HG03097 (cell line): ENCODE data around the gene ERICH6B.

Experiments used
- ATAC-seq: cut with Tn5 transposase; IDR thresholded peaks from one replicate; pipeline ENCODE4 v1.9.1; 2021; ENCODE audit not compliant: unreplicated experiment, low FRiP score

Gene ERICH6B

DNA sequence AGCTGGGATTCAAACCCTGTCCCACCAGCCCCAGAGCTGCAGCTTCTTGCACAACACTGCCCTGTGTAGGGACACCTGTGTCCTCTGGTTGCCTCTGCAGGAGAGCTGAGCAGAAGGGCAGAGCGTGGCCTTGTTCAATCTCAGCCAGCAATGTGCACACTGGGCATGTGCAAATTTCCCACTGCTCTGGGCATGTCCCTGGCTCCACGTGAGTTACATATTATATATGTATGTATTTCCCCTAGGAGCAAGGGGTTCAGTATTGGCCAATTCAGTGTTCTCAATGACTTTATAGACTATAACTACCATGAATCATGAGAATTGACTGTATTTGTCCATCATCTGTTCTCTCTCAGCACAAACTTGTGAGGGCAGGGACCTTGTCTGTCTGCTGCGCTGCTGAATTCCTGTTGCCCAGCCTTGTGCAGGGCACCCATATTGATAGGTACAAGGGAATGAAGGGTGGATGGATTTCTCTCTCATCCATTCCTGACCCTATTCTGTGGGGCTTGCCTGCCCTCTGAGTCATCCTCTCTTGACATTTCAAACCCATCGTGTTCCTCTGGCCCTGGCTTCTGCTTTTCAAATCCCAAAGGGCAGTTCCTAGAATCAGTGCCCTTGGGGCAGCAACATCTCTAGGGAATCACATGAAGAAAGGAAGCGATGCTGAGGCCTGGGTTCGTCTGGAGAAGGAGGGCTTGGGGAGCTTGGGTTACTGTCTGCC, 69.7 kb downstream of the ERICH6B start:
- no peak for ATAC-seq

DNA sequence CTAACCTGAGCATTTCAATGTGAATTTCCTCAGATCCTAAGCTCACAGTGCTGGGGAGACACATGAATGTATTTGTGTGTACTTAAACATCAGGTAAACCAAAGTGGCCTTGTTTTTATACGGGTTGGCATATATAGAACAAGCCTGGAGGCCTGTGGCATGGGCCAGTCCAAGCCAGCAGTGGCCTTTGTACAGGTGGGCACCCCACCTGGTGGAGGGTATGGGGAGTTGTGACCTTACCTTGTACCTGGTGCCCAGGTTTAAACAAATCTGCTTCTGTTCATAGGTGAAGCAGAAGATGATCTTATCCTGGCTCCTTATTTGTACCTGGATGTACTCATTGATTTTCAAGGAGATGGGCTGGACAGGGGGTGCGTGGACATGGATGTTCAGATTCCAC, 71.0 kb downstream of the ERICH6B start:
- no peak for ATAC-seq

DNA sequence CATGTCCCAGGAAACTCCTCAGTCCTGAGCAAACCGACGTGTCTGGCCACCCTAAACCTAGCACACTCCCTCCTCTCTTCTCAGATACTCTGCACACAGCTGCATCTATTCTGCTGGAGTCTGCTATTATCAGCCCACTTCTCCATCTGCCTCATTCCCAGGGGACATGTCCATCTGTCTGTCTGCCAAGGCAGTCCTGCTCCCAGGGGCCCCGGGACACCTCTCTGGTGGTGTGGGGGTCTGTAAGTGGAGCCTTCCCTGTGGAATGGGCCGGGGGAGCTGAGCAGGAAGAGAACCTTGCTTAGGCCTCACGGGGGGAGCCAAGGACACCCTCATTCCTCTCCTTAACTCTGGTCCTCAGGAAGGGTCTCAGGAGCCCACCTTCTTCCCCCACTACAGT, 72.7 kb downstream of the ERICH6B start:
- ATAC-seq = no peak

DNA sequence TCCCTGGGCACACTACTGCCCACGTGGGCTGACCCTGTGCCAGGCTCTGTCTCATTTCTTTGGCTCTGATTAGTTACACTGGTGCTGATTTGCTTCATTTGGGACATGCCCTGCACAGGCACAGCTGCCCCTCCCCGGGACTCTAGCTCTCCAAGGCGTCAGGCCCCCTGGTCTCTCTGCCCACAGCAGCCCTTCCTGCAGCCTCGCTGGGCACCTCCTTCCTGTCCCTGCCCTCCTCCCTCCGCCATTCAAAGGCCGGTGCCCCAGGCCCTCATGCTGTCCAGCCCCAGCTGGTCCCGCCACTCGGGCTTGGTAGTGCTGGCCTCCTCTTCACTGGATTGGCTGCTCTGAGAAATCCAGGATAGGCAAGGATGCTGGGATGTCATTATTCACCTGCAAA, 73.1 kb downstream of the ERICH6B start:
- ATAC-seq = no peak

DNA sequence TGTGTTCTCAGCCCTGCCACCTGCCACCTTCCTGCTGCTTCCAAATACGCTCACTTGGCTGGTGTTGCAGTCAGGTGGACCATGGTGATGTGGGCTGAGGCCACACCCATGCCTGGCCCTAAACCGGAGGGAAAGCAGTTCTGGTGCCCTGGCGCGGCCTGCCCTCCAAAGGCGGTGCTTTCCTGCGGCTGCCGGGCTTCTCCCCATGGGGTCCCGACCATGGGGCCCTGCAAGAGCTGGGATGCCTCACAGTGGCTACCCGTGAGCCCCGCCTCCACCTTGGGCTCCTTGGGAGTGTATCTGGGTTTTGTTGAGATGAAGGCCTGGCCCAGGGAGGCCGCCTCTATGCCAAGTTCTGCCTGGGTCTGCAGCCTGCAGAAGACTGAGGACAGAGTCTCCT, 73.7 kb downstream of the ERICH6B start:
- ATAC-seq = no peak

DNA sequence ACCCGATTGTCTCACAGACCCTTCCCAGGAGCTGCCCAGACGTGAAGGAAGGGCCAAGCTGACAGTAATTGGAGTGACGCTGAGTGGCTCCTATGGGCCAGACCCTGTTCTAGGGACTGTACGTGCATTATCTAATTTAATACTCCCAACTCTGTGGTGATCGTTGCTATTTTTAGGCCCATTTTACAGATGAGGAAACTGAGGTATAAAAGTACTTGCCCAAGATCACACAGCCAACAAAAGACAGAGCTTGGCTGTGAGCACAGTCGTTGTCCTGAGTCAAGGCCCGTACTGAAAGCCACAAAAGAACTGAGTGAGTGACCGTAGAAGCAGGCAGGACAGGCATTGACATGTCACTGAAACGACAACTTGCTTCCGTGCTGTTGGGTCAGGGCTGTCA, 74.7 kb downstream of the ERICH6B start:
- ATAC-seq = no peak

DNA sequence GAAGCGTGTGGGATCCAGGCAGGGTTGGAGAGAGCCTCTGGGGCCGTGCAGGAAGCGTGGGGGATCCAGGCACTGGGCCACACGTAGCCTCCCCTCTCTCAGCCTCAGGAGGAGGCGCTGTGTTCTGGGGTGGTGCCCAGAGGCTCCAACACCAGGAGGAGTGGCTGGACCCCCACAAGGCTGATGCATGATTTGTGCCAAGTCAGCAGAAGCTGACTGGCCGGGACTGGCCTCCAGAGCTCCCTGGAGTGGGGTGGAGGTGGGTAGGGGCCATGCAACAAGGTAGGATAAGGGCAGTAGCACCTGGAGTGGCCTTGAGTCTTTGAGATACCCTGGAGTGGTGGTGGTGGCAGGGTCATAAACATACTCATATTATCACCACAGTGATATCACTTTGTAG, 75.3 kb downstream of the ERICH6B start:
- ATAC-seq = no peak

DNA sequence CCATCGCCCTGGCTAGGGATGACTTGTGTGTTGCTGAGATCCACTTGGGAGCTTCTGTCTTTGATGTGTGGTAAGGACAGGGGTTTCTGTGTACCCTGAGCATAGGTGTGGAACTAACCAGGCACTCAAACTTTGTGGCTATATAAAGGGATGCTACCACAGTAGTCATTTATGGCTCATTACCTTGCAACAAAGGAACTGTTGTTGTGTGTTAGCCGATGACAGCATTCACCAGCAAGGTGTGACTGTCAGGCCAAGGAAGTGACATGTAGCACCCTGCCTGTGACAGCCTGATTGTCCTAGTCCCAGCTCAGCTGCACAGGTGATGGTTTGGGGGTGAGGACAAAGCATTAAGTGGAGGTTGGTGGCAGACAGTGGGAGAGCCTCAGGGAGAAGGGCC, 77.2 kb downstream of the ERICH6B start:
- no peak for ATAC-seq

DNA sequence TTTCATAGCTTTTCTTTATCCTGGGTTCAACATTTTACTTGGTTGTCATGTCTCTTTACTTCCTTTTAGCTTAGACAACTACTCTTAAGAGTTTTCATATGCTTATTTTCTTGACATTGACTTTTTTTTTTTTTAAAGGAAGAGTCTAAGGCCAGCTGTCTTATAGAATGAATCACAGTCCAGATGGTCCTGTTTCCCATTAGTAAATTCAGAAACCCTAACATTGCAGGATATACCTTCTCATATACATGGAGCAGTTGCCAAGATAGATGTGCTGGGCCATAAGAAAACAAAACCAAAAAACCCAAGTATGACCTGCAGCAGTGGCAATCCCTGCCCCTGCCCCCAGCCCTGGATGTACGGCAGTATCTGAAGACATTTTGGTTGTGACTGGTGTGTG, 78.0 kb downstream of the ERICH6B start:
- no peak for ATAC-seq

DNA sequence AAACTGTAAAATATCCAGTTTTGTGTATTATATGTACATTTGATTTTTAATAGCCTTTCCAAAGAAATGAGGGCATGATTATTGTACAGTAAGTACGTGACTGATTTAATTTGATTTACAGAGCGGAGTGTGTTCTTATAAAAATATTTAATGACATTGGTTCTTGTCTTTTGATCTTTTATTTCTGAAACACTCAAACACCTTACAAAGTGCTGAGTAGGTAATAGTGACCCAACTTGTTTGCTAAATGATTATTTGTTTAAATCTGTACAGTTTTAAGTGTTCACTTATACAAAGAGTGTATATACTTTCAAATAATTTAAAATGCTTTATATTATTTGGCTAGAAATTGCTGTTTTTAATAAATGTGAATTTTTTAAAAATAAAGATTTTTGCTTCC, 79.3 kb downstream of the ERICH6B start:
- ATAC-seq = no peak

DNA sequence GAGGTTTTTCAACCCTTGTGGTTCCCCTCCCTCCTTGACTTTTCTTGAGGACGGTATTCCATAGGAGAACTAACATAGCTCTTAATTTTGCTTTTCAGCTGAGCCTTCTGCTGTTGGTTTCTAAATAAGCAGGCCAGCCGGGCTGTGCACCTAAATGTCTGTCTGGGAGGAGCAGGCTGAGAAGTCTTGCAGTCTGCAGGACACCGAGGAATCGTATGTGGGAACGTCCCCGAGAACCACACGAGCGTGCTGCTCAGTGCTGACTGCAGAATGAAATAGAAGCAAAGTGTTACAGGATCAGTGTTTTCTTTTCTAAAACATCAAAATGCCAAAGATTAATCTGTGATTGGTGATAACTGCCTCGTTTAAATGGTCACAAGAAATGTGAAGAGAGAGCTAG, 80.9 kb downstream of the ERICH6B start:
- ATAC-seq = no peak

DNA sequence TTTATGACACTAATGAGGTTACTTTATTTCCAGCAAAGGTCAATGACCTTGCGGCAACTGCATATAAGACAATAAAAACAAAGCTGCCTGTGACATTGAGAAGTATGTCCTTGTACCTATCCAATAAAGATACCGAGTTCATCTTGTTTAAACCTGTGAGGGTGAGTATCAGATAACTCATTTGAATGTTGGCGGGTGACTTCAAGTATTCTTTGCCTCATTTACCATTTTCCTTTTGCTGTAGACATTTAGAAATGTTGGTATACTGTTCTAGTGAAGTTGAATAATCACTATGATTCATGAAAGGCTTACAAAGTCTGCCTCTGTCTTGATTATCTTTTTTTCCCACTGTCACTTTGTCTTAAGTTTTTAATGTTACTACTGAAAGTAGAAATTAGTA, 85.8 kb downstream of the ERICH6B start:
- no peak for ATAC-seq

DNA sequence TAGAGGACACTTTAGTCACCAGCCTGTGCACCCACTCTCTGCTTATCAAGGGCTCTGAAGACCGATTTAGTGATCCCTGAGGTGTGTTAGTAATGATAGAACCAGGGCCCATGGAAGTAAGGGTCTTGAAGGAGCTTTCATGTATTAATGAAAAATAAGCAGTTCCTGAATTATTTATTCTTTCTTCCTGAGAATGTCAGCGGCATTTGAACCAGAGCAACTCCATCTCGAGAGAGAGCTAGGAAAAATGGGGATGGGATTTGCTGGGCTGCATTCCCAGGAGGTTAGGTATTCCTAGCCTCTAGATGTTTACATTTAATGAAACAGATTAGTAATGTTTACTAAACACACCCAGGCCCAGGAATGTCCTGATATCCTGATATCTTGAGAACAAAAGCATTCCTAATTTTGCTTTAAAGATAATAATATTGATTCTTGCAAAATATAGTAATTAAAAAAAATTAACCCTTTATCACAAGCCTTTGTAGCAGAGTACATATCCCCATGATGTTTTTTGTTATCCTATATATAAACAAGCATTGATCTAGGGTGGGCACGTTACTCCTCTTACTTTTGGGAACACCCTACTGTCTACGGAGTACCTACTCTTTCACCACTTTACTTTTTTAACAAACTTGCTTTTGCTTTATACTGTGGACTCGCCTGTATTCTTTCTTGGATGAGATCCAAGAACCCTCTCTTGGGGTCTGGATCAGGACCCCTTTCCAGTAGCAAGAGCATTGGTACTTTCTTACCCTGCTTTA, 87.7 kb downstream of the ERICH6B start:
- no peak for ATAC-seq

DNA sequence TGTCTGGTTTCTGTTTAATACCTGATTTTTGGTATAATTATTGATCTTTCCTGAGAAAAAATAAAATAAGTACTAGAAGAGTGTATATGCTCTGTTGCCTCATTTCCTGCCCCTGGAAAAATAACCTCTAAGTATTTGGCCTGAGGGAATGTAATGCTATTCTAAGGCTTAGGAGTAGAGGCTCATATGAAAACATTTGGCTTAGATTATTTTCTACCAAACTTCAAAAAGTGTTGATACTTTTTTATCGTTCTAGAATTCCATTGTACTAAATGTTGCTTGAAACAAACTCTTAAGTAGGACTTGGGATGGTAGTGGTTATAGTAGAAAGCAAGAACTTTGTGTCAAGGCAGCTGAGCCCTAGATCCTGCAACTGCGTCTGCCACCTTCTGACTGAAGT, 93.0 kb downstream of the ERICH6B start:
- no peak for ATAC-seq

DNA sequence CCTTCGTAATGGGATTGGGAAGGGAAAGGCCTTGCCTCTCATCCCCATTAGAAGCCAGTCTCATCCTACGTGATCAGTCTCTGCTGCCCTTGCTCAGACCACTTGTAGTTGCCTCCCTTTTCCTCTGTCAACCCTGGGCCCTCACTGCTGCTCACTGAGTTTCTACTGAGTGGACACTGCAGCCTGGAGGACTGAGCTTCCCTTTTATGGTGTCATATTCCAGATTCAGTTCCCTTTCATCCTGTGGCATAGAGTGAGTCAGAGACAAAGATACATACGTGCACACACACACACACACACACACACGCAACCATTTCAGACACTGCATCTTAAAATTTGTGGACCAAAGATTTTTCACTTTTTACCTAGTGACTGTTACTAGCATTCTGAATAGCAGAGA, 94.2 kb downstream of the ERICH6B start:
- no peak for ATAC-seq

DNA sequence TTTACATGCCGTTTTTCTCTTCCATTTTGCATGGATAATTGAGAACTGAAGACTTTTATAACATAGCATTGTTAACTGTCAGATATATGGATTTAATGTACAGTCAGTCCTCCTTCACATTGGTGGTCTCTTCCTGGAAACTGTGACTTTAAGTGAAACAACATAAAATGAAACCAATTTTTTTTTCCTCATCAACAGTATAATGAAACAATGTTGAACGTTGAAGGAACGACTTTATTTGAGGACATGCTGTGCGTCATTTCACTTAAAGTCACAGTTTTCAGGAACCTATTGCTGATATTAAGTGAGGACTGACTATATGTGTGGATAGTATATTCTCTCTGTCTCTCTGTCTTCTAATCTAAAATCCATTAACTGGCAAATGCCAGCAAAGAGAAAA, 96.0 kb downstream of the ERICH6B start:
- no peak for ATAC-seq

DNA sequence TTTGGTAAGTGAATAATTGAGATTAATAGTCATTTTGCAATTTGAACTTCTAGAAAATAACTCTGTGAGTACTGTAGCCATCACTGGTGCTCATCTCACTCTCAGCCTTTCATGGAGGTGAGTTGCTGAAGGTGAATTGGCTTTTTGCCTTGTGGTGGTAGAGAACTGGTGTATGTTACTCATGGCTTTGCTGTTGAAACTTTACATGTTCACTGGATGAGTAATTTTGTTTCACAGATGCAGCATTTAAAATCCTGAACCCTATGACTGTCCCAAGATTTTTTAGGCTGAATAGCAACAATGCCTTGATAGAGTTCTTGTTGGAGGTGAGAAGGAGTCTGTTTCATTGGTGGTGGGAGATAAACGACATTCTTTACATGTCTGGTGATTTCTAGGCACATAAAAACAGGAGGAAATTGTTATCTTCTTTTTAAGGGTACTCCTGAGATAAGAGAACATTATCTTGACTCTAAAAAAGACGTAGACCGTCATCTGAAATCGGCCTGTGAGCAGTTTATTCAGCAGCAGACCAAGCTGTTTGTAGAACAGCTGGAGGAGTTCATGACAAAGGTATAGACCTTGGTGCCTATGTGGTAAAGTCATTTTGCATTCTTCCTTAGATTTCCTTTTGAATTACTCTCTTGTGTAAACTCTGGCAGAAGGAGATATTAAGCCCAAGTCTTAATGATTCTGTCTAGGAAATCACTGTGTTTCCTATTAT, 96.9 kb downstream of the ERICH6B start:
- no peak for ATAC-seq

DNA sequence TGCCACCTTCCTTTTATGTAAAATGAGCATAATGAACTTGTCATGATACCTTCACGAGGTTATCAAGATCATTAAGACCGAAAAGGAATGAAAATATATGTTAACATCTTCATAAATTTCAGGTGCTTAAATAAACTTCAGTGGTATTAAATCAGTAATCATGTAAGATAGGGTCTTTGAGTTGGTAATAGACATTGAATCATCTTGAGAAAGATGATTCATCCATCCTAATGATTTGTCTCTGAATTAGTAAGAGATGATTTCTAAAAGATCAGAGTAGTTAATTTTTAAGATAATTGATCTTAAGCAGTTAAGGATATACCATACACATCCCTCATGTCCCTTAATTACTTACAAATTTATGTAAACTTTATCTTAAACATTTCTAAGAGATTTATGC, 98.8 kb downstream of the ERICH6B start:
- ATAC-seq = no peak

DNA sequence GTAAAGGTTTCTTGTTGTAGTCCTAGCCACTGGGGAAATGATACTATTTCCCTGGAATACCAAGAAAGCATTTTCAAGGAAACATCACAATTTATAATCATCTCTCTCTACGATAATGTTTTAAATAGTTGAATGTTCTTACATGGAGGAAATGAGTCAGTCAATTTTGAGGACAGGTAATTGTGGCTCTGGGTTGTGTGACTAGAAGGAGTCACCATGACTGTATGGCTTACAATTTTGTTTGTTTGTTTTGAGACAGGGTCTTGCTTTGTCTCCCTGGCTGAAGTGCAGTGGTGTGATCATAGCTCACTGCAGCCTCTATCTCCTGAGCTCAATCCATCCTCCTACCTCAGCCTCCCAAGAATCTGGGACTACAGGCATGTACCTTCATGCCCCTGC, 103.4 kb downstream of the ERICH6B start:
- ATAC-seq = no peak

DNA sequence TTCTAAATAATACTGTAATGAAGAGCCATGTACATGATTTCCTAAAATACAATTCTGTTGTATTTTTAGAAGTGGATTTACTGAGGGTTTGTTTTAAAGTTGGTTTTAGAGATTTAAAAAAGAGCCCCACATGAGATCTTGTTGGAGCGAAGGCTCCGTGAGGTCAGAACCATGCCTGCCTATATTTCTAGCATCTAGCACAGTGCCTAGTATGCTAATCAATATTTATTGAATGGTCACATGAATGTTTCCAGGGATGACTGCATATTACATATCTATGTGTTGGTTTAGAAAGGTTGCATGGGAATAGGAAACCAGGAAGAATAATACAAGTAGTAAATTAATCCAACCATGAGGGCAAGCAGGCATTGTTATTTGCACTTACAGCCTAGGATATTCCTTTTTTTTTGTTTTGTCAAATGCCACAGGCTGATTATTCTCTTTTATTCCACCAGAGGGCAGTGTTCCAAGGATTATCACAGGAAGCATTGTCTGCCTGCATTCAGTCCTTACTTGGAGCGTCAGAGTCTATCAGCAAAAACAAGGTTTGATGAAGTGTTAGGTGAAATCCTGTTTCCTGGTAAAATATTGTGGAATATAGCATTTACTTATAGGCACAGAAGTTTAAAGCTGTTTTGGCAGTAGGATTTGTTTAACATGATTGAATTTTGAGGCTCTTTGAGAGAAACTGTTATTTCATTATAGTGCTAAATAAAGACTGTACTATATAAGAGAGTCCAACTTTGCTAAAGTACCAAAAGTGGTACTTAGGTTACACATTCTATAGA, 104.0 kb downstream of the ERICH6B start:
- no peak for ATAC-seq

DNA sequence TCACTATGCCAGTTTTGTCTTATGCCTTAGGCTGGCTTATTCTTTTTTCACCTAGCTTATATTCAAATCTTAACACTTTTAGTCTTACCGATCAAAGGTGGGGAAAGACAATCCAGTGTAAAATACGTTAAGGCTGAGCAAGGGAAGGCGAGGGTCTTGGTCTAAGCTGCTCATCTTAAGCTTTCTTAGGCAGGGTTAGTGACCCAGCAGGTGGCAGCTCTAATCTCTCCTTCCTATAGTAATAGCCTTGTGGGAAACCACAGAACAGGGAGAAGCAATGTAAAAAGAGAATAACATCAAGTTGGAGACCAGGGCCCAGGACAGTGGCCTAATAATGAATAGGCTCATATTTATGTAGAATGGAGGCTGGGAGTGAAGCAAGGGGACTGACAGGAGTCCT, 104.9 kb downstream of the ERICH6B start:
- no peak for ATAC-seq
